HG03571 (cell line): ENCODE results near the gene BRD9.
"Not testable (repeated sequence)": the region's sequence is repeated elsewhere in the genome, so short reads cannot be mapped to it uniquely, and the experiment has no call there.

ENCODE experiments used
- ATAC-seq: cut with Tn5 transposase; IDR thresholded peaks from one replicate; pipeline ENCODE4 v1.9.1; 2021; ENCODE audit not compliant: unreplicated experiment

BRD9 gene

DNA sequence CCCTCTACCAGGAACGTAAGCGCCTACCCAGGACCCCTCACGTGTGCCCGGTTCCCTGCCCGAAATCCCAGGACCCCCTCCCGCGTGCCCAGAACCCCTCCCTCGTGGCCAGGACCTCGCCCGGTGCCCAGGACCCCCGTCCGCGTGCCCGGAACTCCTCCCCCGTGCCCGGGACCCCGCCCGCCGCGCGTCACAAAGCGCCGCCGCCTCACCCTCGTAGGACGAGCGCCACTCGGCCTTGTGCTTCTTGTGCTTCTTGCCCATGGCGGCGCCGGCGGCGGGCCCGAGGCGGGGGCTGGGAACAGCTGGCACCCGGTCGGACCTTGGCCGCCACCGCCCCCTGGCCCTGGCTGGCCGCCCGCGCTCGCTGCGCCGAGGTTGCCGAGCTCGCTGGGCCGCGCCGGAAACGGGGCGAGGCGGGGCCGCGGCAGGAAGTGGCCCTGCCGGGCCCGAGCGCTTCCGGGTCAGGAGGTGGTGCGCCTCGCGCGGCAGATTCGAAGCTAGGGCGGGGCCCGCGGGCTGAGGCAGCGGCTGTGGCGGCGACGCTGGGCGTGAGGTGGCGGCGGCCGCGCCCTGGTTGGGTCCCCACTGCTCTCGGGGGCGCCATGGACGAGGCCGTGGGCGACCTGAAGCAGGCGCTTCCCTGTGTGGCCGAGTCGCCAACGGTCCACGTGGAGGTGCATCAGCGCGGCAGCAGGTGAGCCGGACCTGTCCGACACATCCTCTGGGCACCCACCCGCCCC, at the start of gene BRD9, which contains the start of gene TRIP13:
Gene BRD9, minus strand, starts transcription at position 408 of the 743 bp plus-strand sequence. Its CDS starts 144 bp downstream, at position 264.
Gene TRIP13, plus strand, starts transcription at position 491 of the 743 bp plus-strand sequence. Its CDS starts 115 bp downstream, at position 606.
- ATAC-seq: peak; percentile 95

DNA sequence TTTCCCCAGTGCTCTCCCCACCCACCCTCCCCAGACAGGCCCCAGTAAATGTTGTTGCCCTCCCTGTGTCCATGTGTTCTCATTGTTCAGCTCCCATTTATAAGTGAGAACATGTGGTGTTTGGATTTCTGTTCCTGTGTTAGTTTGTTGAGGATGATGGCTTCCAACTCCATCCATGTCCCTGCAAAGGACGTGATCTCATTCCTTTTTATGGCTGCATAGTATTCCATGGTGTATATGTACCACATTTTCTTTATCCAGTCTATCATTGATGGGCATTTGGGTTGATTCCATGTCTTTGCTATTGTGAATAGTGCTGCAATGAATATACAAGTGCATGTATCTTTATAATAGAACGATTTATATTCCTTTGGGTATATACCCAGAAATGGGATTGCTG, 48.1 kb upstream of the BRD9 start:
- ATAC-seq: not testable (repeated sequence)

DNA sequence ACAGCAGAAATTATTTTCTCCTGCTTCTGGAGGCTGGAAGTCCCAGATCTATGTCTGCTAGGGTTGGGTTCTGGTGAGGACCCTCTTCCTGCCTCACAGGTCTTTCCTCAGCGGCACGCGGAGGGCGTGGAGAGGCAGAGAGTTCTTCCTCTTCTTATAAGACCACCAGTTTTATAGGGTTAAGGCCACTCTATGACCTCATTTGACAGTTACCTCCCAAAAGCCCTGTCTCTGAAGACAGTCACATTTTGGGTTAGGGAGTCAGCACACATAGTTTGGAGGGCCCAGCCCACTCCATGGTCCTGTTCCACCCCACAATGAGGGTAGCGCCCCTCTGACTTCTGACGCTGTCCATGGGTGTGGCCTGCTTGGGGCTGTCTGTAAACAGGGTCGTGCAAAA, 46.8 kb upstream of the BRD9 start:
- ATAC-seq: no peak

DNA sequence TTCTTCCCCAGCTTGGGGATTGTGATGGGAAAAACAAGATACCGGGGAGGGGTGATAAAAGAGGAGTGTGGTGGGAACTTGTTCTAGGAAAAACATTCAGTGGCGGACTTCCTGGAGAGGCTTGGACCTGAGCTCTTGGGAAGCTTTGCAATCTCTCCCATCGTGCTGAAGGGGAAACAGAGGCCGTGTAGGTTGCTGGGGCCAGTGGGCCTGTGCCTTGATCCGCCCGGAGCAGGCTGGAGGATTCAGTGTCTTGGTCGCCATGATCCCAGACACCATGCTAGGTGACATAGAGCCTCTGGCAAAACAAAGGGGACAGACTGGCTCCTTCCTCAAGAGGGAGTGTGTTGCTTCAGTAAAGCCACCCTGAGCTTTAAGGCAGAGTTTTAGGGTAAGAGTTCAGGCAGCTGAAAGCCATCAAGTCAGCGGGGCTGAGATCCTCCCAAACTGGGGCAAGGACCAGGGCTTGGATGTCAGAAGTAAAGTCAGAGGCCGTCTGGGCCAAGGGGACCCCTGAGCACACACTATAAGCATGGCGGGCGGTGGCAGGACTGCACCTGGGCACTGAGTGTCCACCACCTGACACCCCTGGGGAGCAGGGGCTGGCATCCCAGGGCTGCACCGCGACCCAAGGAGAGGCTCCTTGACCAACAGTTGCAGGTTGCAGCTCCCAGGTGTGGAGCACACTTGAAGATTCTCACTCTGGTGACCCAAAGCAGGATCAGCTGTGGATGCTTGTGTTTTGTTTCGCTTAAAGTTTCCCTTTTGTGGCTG, 44.7 kb upstream of the BRD9 start:
- no peak for ATAC-seq

DNA sequence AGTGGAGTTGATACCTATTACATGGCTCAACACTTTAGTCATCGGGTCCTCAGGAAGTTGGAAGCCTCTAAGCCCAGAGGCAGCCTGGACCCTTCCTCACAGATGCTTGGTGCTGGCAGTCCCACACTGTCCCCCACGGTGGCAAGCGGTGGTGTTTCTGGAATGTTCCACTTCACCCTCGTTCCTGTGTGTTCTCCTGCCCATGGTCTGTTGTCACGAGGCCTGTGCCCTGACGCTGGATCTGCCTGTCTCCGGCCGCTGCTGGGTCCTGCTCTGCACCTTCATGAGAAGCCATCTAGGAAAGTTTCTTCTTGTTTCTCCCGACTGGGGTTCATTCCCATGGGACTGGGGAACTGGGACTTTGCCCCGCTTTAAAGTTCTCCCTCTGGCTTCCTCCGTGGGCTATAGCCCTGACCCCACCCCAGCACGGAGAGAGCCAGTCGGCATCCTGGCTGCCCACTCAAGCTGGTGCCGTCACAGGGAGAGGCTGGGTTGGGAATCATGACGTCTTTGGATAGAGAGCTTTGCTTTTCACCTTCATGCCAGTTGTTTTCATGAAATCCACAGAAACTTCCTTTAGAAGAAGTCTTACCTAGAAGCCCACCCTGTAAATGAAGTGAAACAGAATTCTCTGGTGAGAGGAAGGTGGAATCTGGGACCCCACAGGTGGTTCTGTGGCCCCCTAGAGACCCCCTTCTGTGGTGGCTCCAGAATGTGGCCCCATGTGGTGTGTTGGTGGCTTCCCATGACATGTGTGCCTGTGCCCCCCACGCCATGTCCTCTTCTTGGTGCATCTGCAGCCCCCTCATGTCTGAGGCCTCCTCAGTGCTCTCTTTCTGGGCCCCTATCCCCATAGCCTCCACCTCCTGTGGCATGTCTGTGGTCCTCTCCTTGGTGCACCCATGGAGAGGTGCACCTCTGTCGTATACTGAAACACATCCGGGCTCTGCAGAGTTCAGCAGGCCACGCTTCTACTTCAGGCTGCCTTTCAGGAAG, 43.8 kb upstream of the BRD9 start:
- ATAC-seq: no peak

DNA sequence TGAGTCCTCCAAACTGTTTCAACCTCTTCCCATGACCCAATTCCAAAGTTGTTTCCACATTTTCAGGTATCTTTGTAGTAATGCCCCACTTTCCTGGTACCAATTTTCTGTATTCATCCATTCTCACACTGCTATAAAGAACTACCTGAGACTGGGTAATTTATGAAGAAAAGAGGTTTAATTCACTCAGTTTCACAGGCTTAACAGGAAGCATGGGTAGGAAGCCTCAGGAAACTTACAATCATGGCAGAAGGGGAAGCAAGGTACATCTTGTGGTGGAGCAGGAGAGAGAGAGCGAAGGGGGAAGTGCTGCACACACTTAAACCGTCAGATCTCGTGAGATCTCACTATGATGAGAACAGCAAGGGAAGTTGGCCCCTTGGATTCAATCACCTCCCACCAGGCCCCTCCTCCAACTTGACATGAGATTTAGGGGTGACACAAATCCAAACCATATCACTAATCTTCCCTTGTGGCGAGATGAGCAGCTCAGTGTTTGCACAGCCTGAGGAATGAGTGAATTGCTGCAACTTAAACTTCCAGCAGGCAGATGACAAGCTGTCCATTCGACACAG, 43.0 kb upstream of the BRD9 start:
- ATAC-seq: no peak

DNA sequence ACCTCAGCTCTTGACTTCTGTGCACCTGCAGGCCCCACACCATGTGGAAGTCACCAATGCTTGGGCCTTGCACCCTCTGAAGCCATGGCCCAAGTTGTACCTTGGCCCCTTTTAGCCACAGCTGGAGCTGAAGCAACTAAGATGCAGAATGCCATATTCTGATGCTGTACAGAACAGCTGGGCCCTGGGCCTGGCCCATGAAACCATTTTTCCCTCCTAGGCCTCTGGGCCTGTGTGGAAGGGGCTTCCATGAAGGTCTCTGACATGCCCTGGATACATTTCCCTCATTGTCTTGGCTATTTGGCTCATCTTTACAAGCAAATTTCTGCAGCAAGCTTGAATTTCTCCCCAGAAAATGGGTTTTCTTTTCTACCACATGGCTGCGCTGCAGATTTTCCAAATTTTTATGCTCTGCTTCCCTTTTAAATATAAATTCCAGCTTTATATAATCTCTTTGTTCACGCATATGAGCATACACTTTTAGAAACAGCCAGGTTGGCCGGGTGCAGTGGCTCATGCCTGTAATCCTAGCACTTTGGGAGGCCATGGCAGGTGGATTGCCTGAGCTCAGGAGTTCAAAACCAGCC, 41.9 kb upstream of the BRD9 start:
- not testable (repeated sequence) for ATAC-seq

DNA sequence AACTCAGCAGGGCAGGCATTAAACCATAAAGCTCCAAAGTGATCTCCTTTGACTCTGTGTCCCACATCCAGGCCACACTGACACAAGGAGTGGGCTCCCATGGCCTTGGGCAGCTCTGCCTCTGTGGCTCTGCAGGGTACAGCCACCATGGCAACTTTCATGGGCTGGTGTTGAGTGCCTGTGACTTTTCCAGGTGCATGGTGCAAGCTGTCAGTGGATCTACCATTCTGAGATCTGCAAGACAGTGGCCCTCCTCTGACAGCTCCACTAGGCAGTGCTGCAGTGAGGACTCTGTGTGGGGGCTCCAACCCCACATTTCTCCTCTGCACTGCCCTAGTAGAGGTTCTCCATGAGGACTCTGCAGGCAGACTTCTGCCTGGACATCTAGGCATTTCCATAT, 41.4 kb upstream of the BRD9 start:
- ATAC-seq: not testable (repeated sequence)

DNA sequence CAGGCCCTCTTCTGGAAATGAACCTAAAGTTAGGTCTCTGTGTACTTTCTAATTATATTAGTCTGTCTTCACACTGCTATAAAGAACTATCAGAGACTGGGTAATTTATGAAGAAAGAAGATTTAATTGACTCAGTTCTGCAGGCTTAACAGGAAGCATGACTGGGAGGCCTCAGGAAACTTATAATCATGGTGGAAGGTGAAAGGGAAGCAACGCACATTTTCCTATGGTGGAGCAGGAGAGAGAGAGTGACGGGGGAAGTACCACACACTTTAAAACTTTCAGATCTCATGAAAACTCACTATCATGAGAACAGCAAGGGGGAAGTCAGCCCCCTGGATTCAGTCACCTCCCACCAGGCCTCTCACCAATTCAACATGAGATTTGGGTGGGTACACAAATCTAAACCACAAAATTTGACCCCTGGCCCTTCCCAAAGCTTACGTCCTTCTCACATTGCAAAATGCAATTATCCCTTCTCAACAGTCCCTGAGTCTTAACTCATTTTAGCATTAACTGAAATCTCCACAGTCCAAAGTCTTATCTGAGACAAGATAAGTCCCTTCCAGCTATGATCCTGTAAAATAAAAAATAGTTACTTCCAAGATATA, 40.8 kb upstream of the BRD9 start:
- ATAC-seq: no peak

DNA sequence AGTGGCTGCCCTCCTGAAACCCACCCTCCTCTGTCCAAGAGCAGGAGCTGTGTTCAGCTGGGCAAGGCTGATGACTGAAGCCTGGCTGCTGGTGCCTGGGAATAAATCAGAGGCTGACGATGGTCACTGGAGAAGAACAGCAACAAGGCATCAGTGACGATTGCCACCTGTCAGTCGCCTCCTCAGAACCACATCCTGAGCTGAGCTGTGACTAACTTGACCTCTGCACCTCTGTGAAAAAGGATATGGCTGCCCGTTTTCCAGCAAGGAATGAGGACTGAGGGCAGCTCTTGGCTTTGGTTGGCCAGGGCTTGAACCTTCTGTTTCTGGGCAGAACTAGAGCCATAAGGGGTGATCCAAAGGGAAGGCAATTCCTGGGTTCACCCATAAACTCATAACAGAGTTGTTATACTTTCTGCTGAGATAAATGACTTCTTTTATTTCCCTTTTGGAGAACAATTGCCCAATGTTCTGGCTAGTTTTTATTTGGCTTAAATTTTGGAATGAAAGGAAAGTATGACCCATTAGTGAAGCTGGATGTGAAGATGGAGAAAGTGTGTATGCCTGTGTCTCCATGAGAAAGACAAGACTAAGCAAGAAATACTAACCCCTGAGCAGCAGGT, 40.1 kb upstream of the BRD9 start:
- no peak for ATAC-seq

DNA sequence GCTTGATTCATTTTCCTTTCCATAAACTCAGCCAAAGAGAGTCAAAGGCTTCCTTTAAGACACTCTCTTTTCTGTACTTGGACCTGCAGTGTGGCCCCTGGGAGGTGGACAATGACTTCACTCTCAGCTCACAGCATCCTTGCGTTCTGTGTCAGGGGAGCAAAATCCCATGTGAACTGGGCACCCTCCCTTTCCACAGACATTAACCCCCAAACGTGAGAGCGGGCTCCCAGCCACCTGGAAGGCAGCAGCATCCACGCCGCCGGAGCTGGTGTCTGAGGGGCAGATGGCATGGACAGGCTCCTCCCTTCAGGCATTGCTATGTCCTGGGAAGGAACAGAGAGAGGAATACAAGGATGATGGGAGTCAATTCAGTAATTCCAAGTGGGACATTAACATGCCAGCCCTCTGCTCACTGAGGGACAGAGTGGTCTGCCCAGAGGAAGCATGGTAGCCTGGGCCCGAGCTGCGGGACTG, 39.6 kb upstream of the BRD9 start:
- no peak for ATAC-seq

DNA sequence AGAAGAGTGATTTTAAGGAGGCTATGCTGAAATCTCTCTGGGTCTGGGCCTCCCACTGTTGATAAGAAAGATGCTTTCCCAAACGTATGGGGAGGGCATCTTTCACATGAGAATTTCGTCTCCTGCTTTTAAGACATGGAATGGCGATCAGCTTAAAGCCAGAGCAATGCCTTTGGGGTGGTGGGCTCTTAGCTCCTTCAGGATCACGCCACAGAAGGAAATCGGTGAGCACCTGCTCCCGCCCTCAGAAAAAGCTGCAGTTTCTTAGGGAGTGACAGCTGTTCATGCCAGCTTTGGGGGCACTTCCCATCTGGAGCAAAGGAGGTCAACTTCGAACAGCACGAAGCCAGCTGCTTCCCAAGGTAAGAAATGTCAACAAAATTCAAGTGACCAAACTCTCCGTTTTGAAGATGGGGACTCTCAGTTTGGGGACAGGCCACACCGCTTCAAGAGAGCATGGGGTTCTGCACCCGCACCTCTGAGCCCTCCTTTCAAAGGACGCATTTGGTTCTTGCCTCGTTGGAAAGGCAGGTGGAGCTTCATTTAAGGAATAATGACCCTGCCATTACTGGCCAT, 39.1 kb upstream of the BRD9 start:
- no peak for ATAC-seq

DNA sequence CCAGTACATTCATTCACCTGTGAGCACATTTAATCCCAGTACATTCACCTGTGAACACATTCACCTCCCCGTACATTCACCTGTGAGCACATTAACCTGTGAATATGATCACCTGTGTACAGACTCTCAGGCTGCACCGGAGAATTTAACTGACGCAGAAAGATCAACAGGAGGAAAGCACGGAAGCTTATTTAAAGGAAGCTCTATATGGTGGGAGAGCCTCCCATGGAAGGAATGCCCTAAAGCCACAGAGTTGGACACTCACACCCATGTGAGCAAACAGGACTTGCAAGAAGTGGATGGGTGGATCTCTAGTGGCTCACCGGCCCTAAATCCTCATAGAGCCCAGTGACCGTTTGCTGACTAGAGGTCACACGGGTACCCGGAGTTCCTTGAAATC, 38.3 kb upstream of the BRD9 start:
- ATAC-seq: no peak

DNA sequence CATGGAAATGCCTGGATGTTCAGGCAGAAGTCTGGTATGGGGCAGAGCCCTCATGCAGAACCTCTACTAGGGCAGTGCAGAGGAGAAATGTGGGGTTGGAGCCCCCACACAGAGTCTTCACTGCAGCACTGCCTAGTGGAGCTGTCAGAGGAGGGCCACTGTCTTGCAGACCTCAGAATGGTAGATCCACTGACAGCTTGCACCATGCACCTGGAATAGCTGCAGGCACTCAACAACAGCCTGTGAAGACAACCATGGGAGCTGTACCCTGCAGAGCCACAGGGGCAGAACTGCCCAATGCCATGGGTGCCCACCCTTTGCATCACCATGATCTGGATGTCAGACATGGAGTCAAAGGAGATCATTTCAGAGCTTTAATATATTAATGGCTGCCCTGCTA, 37.0 kb upstream of the BRD9 start:
- ATAC-seq: no peak

DNA sequence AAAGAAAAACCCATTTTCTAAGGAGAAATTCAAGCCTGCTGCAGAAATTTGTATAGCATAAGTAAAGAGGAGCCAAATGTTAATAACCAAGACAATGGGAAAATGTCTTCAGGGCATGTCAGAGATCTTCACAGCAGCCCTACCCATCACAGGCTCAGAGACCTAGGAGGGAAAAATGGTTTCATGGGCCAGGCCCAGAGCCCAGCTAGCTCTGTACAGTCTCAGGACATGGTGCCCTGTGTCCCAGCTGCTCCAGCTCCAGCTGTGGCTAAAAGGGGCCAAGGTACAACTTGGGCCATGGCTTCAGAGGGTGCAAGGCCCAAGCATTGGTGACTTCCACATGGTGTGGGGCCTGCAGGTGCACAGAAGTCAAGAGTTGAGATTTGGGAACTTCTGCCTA, 36.6 kb upstream of the BRD9 start:
- not testable (repeated sequence) for ATAC-seq

DNA sequence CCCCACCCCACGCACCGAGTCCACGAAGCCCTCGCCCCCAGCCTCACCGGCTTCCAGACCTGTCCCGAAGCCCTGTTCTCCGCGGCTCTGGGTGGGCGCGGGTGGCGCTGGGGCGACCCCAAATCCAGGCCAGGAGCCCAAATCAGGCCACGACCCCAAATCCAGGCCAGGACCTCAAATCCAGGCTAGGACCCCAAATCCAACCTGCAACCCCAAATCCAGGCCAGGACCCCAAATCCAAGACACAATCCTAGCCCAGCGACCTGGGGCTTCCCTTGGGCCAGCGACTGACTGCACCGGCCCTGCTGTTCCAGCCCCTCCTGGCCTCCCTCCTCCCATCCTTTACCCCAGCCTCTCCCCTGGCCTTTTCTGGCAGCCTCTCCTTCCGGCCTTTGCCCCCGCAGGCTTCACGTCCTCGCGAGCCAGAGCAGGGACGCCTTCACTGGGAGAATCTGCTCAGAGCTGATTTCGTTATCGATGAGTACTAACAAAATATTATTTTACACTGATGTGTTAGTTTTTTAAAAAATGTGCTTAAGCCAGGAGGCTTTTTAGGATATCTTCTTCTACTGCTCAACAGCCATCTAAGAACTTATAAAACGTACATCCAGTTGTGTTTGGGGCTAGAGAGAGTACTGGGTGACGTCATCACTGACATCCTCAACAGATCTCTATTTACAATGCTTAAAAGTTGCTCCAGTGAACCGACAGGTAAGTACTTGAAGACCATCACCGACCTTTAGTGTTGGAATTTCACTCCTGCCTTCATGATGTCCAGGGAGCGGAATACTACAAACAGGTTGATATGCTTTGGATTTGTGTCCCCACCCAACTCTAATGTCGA, 34.8 kb upstream of the BRD9 start:
- no peak for ATAC-seq

DNA sequence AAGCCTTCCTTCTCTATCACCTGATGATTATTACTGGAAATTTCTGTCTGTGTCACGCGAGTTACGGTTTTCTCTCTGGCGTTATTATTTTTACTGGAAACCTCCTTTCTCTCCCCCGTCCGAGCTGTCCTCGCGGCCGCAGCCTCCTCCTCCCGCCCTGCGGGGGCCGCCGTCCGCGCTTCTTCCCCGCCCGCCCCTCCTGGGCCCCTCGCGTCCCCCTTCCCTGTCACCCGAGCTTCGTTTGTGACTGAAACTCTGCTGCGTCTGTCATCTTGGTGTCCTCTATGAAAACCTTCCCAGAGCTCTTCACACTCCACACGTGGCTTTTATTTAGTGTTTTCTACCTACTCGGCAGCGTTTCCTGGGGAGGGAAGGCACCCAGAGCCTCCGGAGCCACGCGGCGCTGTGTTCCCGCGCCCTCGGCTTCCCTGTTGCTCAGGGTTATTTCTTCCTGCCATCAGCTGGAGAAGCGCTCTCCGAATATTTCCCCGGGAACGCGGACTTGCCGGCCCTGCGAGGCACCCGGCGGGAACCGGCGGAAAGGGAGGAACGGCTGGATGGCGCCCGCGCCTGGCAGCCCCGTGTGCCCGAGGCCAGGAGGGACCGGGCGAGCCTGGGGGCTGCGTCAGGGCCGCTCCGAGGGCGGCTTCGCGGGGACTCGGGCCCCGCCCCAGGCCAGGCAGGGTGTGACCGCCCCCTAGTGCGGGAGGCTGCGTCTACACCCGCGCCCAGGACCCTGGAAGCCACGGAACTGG, 34.0 kb upstream of the BRD9 start:
- ATAC-seq: no peak
